IMR-90 (cell line): ENCODE results near the gene OR8G1.

Experiments
- CEBPB ChIP-seq: IDR thresholded peaks from 2 replicates; pipeline ENCODE4 v1.6.1; 2012; ENCODE audit warnings: low read depth, low read length, improper control_type of control experiment
- CTCF ChIP-seq: conservative IDR thresholded peaks from 2 replicates; pipeline ENCODE4 v1.5.1; 2012; ENCODE audit warnings: mild to moderate bottlenecking, low read depth, low read length, improper control_type of control experiment
- MAZ ChIP-seq: IDR thresholded peaks from 2 replicates; pipeline ENCODE4 v1.6.1; 2012; ENCODE audit warnings: low read depth, mild to moderate bottlenecking, low read length, improper control_type of control experiment, moderate library complexity, borderline replicate concordance
- MXI1 ChIP-seq: IDR thresholded peaks from 2 replicates; pipeline ENCODE4 v1.6.1; 2012; ENCODE audit warnings: low read depth, mild to moderate bottlenecking, low read length, moderate library complexity, borderline replicate concordance
- POLR2A ChIP-seq: IDR thresholded peaks from 2 replicates; pipeline ENCODE4 v1.6.1; 2012; ENCODE audit warnings: mild to moderate bottlenecking, low read depth, low read length

GRCh38 chr11:124214027-124214426, 26.9 kb upstream of the OR8G1 start:
- TF ChIP-seq CTCF: no peak
- no peak for TF ChIP-seq POLR2A
- TF ChIP-seq CEBPB: no peak
- TF ChIP-seq MAZ: no peak
- no peak for TF ChIP-seq MXI1
